ENCODE results near the gene ZNF407.
"Not testable (repeated sequence)": the region's sequence is repeated elsewhere in the genome, so short reads cannot be mapped to it uniquely, and the experiment has no call there.

The ZNF407 gene

GRCh38 chr18:74944676-74945075, 347.0 kb downstream of the ZNF407 start:
- no peak for DNase-seq

GRCh38 chr18:74945774-74946545, 348.3 kb downstream of the ZNF407 start:
- no peak for DNase-seq

DNA sequence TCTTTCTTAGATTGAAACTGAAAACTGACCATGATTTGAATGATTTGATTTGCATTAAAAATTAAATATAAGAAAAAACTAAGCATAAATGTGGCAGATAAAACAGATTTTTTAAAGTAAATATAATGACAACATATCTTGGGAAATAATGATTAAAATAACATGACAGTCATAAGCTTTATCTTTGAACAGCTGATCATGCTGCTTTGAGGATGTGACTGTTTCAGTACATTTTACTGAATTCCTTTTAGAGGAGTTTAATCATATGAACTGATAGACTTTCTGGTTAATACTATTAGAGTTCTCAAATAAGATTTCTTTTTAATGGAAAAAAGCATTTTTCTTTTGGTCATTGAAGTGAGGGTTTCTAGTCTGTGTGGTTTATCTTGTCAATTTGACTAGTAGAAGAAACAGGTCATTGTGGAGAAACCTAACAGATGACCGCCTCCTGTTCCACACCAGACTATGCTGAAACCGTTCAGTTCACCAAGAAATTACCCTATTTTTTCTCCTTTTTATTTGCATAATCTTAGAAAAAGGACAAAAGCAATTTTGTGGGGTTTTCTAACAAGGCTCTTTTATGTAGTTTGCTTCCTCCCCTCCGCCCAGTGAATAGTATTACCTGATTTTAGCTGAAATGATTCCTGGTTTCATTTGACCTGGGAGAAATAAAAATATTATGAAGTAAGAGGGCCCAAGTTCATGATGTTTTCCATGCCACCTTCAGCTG, 349.1 kb downstream of the ZNF407 start:
- no peak for DNase-seq

DNA sequence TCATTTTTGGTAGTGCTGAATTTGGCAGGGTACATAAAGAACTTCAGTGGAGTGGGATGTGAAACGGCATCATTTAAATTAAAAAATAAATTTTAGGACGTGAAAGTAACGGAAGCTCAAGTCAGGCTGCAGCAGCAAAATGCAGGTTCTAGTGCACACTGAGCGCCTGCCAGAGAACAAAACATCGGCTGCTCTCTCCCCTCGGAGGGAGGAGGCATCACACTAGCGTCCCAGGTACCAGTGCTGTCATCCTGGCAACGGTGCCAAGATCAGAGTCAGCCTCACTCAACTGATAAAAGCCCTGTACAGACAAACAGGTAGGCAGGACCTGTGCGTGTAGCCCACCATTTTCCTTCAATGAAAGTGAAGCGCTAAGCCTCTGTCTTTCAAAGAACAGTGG, 349.7 kb downstream of the ZNF407 start:
- no peak for DNase-seq

- no peak for DNase-seq
These were observed 350.2 kb downstream of the ZNF407 start for GRCh38 chr18:74947875-74948274.

GRCh38 chr18:74949611-74950010, 351.9 kb downstream of the ZNF407 start:
- no peak for DNase-seq

DNA sequence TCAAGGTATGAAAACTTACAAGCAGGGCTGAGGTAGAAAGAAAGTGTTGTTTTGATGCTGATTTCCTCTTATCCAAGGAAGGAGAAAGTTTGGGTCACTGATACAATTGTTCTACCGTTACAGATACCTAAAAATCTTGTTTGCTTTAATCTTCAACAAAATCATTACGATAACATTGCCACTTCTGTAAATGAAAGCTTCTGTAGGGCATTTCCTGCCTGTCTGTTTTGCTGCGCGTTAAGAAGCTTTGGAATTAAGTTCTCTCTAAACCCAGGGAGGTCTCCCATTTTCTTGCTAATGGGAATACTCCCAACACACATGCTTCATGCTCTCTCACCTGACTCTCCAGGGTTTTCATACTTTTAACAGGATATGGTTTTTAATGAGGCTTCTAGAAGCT, 352.8 kb downstream of the ZNF407 start:
- DNase-seq: no peak

DNA sequence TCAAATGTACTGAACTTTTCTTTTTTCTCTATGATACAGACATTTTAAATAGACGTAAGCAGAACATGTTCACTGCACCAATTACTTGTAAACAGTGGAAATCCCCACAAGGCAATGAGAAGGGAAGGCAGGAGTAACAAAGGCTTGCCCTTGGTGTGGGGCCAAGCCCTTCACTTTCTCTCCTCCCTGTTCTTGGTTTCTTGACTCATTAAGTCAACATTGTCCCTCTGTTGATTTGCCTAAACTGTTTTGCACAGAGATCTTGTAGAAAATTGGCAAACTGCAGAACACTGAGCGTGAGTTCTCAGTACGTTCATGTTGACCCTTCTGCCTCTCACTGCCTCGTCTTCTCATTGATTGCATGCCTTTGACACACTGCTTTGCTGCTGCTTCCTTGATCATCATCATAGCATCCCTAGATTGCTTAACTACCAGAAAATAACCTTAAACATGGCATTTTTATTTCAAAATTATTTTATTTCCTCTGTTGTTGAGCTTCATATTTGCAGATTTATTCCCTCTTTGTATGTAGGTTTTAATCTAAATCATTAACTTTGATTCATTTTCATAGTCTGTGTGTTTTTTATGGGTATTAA, 353.6 kb downstream of the ZNF407 start:
- DNase-seq: no peak

- DNase-seq: no peak
These were observed 360.0 kb downstream of the ZNF407 start for GRCh38 chr18:74957588-74958224.

DNA sequence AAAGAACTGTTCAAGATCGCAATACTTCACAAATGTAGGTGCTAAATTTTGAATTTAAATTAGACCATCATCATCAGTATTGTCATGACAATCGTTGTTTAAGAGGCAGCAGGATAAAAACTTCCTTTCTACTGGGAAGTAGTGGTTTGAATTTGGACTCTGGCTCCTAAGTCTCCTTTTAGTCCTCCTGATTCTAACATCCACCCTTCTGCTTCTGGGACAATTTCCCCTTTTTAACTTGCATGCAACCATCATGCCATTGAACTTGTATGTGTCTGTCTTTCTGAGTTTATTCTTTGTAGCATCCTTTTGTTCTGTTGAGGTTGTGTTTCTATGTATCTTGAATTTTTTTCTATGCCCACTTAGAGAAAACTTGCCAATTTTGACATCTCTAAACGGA, 361.5 kb downstream of the ZNF407 start:
- DNase-seq: no peak

GRCh38 chr18:74961596-74961995, 363.9 kb downstream of the ZNF407 start:
- DNase-seq: no peak

GRCh38 chr18:74963820-74964446, 366.3 kb downstream of the ZNF407 start:
- peak; percentile 37 for DNase-seq

DNA sequence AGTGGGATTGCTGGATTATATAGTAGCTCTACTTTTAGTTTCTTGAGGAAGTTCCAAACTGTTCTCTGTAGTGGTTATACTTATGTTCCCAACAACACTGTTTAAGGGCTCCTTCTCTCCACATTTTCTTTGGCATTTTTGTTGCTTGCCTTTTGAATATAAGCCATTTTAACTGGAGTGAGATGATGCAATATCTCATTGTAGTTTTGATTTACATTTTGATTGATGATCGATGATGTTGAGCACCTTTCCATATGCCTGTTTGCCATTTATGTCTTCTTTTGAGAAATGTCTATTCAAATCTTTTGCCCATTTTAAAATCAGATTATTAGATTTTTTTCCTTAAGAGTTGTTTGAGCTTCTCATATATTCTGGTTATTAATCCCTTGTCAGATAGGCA, 368.0 kb downstream of the ZNF407 start:
- DNase-seq: no peak

DNA sequence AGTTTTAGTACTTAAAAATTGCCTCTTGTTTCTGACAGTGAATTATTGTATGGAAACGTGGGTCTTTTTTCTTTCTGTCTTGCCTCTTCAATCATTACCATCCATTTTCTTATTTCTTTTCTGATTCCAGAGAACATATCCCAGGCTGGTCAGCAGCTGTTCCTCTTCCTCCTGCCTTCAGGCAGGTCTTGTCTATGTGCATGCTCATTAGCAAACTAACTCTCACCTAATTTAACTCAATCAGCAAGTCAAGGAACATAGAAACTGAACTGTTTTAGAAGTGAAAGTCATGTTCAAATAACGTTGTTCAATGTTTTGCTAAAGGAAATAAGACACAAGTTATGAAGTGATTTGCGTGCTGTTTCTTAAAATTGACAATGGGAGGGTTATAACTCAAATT, 369.8 kb downstream of the ZNF407 start:
- no peak for DNase-seq

GRCh38 chr18:74967979-74968378, 370.3 kb downstream of the ZNF407 start:
- no peak for DNase-seq

DNA sequence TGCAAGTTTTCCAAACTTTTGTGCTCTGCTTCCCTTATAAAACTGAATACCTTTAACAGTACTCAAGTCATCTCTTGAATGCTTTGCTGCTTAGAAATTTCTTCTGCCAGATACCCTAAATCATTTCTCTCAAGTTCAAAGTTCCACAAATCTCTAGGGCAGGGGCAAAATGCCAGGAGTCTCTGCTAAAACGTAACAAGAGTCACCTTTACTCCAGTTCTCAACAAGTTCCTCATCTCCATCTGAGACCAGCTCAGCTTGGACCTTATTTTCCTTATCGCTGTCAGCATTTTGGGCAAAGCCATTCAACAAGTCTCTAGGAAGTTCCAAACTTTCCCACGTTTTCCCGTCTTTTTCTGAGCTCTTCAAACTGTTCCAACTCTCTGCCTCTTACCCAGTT, 373.7 kb downstream of the ZNF407 start:
- not testable (repeated sequence) for DNase-seq

DNA sequence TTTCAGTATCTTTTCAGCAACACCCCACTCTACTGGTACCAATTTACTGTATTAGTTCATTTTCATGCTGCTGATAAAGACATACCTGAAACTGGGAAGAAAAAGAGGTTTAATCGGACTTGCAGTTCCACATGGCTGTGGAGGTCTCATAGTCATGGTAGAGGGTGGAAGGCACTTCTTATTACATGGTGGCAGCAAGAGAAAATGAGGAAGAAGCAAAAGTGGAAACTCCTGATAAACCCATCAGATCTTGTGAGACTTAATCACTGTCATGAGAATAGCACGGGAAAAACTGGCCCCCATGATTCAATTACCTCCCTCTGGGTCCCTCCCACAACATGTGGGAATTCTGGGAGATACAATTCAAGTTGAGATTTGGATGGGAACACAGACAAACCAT, 374.1 kb downstream of the ZNF407 start:
- DNase-seq: not testable (repeated sequence)

- no peak for DNase-seq
These were observed 374.7 kb downstream of the ZNF407 start for GRCh38 chr18:74972354-74972753.

- no peak for DNase-seq
These were observed 377.3 kb downstream of the ZNF407 start for GRCh38 chr18:74975001-74975400.

GRCh38 chr18:74976331-74976909, 378.8 kb downstream of the ZNF407 start:
- DNase-seq: no peak

GRCh38 chr18:74977041-74977440, 379.4 kb downstream of the ZNF407 start:
- DNase-seq: no peak

- no peak for DNase-seq
These were observed 383.0 kb downstream of the ZNF407 start for GRCh38 chr18:74980669-74981068.

GRCh38 chr18:74981476-74981875, 383.8 kb downstream of the ZNF407 start:
- no peak for DNase-seq
